ENCODE measurements around the gene MUC5AC. TPM values are rescaled to one million over a fixed set of nuclear protein-coding genes. Genes with fewer than 3 reads are reported as not detected.

Gene MUC5AC
- total and polyA plus RNA-seq, 2 experiments from 2014 or later = not detected

- no peaks in the 10 kb centered on the region for H4K20me1 ChIP-seq (ENCODE audit: insufficient read depth)
- in situ Hi-C loops (cut with MboI) = no loop called here
- H3K27ac ChIP-seq = no peak overlapping the region
- no peaks in the 10 kb centered on the region for H3K79me2 ChIP-seq (ENCODE audit: insufficient read depth)
- no peak for DNase-seq
- H3K9ac ChIP-seq = no peak overlapping the region
- no peaks in the 10 kb centered on the region for H3K9me3 ChIP-seq (ENCODE audit: low read depth)
- no peaks in the 10 kb centered on the region; the same call in 1 of the 2 replicates for H3K27me3 ChIP-seq (replicated peaks; ENCODE audit: insufficient read depth)
- H2AFZ ChIP-seq = no peak overlapping the region
- H3K36me3 ChIP-seq (ENCODE audit: low read depth) = no peaks in the 10 kb centered on the region
- WGBS, 2 experiments (ENCODE audit: low coverage in 1 of 2, low lambda C conversion rate in 2 of 2, missing lambda C conversion rate in 2 of 2) = 67 to 70% methylated on average over 12 of the region's 12 CpGs
- no peak for TF ChIP-seq EZH2 (IDR thresholded peaks at IDR 0.05; ENCODE audit: insufficient read depth, poor library complexity, severe bottlenecking)
- no peak for TF ChIP-seq EZH2phosphoT487 (IDR thresholded peaks at IDR 0.05; ENCODE audit: insufficient read depth, low read depth)
- H3K4me1 ChIP-seq (ENCODE audit: insufficient read depth) = no peaks in the 10 kb centered on the region
- H3F3A ChIP-seq (ENCODE audit: insufficient read depth) = no peaks in the 10 kb centered on the region
- no peak overlapping the region for H3K4me2 ChIP-seq (ENCODE audit: unreplicated experiment)
- no peaks in the 10 kb centered on the region for H3K9me2 ChIP-seq (ENCODE audit: insufficient read depth)
- H3K4me3 ChIP-seq = no peak overlapping the region
Measured at GRCh38 chr11:1116104-1116503, 41.6 kb upstream of the MUC5AC start.

GRCh38 chr11:1116666-1117390, 40.9 kb upstream of the MUC5AC start:
- WGBS, 2 experiments (ENCODE audit: low coverage in 1 of 2, low lambda C conversion rate in 2 of 2, missing lambda C conversion rate in 2 of 2) = 53 to 54% methylated on average over 23 of the region's 23 CpGs
- H4K20me1 ChIP-seq (ENCODE audit: insufficient read depth) = no peaks in the 10 kb centered on the region
- TF ChIP-seq EZH2phosphoT487 (IDR thresholded peaks at IDR 0.05; ENCODE audit: insufficient read depth, low read depth) (no peak), EZH2 (IDR thresholded peaks at IDR 0.05; ENCODE audit: insufficient read depth, poor library complexity, severe bottlenecking) (no peak)
- H3K9me3 ChIP-seq (ENCODE audit: low read depth) = no peaks in the 10 kb centered on the region
- H3K27ac ChIP-seq = no peak overlapping the region
- no peak overlapping the region for H3K4me3 ChIP-seq
- H3K4me1 ChIP-seq (ENCODE audit: insufficient read depth) = no peaks in the 10 kb centered on the region
- in situ Hi-C loops (cut with MboI) = no loop called here
- H3F3A ChIP-seq (ENCODE audit: insufficient read depth) = no peaks in the 10 kb centered on the region
- no peaks in the 10 kb centered on the region for H3K9me2 ChIP-seq (ENCODE audit: insufficient read depth)
- no peak overlapping the region for H3K9ac ChIP-seq
- no peaks in the 10 kb centered on the region for H3K79me2 ChIP-seq (ENCODE audit: insufficient read depth)
- no peaks in the 10 kb centered on the region for H3K36me3 ChIP-seq (ENCODE audit: low read depth)
- no peak for DNase-seq
- no peaks in the 10 kb centered on the region; the same call in none of the 2 replicates for H3K27me3 ChIP-seq (replicated peaks; ENCODE audit: insufficient read depth)
- no peak overlapping the region for H2AFZ ChIP-seq
- H3K4me2 ChIP-seq (ENCODE audit: unreplicated experiment) = no peak overlapping the region

GRCh38 chr11:1117992-1118391, 39.8 kb upstream of the MUC5AC start:
- Histone ChIP-seq H3K9ac (no peak overlapping the region), H3K27me3 (replicated peaks; ENCODE audit: insufficient read depth) (no peaks in the 10 kb centered on the region; the same call in none of the 2 replicates), H3K9me3 (ENCODE audit: low read depth) (no peaks in the 10 kb centered on the region), H3K4me3 (no peak overlapping the region), H3K27ac (no peak overlapping the region), H3K36me3 (ENCODE audit: low read depth) (no peaks in the 10 kb centered on the region), H2AFZ (no peak overlapping the region), H3K9me2 (ENCODE audit: insufficient read depth) (no peaks in the 10 kb centered on the region), H3K4me2 (ENCODE audit: unreplicated experiment) (no peak overlapping the region), H3F3A (ENCODE audit: insufficient read depth) (no peaks in the 10 kb centered on the region), H4K20me1 (ENCODE audit: insufficient read depth) (no peaks in the 10 kb centered on the region), H3K79me2 (ENCODE audit: insufficient read depth) (no peaks in the 10 kb centered on the region), H3K4me1 (ENCODE audit: insufficient read depth) (no peaks in the 10 kb centered on the region)
- no peak for TF ChIP-seq EZH2 (IDR thresholded peaks at IDR 0.05; ENCODE audit: insufficient read depth, poor library complexity, severe bottlenecking)
- TF ChIP-seq EZH2phosphoT487 (IDR thresholded peaks at IDR 0.05; ENCODE audit: insufficient read depth, low read depth) = no peak
- no peak for DNase-seq
- in situ Hi-C loops (cut with MboI) = no loop called here
- WGBS, 2 experiments (ENCODE audit: low coverage in 1 of 2, low lambda C conversion rate in 2 of 2, missing lambda C conversion rate in 2 of 2) = 31 to 38% methylated on average over 6 of the region's 6 CpGs

GRCh38 chr11:1118755-1119603, 38.8 kb upstream of the MUC5AC start:
- 53 to 55% methylated on average over 22 of the region's 22 CpGs for WGBS, 2 experiments (ENCODE audit: low coverage in 1 of 2, low lambda C conversion rate in 2 of 2, missing lambda C conversion rate in 2 of 2)
- Histone ChIP-seq H3K4me2 (ENCODE audit: unreplicated experiment) (no peak overlapping the region), H3K36me3 (ENCODE audit: low read depth) (no peaks in the 10 kb centered on the region), H3K27ac (no peak overlapping the region), H3K9me3 (ENCODE audit: low read depth) (no peaks in the 10 kb centered on the region), H3F3A (ENCODE audit: insufficient read depth) (no peaks in the 10 kb centered on the region), H3K27me3 (replicated peaks; ENCODE audit: insufficient read depth) (no peaks in the 10 kb centered on the region; the same call in none of the 2 replicates), H4K20me1 (ENCODE audit: insufficient read depth) (no peaks in the 10 kb centered on the region), H3K9me2 (ENCODE audit: insufficient read depth) (no peaks in the 10 kb centered on the region), H3K9ac (no peak overlapping the region), H2AFZ (no peak overlapping the region), H3K79me2 (ENCODE audit: insufficient read depth) (no peaks in the 10 kb centered on the region), H3K4me3 (no peak overlapping the region), H3K4me1 (ENCODE audit: insufficient read depth) (no peaks in the 10 kb centered on the region)
- in situ Hi-C loops (cut with MboI) = no loop called here
- no peak for DNase-seq
- TF ChIP-seq EZH2 (IDR thresholded peaks at IDR 0.05; ENCODE audit: insufficient read depth, poor library complexity, severe bottlenecking) = no peak
- no peak for TF ChIP-seq EZH2phosphoT487 (IDR thresholded peaks at IDR 0.05; ENCODE audit: insufficient read depth, low read depth)

All from GM23248 (cell line).